Fibroblast of lung (primary cell): Measurements from ENCODE around the gene CRKL. TPM values are rescaled to one million over a fixed set of nuclear protein-coding genes. Genes with fewer than 3 reads are reported as not detected.
"Not testable (repeated sequence)": the region's sequence is repeated elsewhere in the genome, so short reads cannot be mapped to it uniquely, and the experiment has no call there.

ENCODE experiments used
- DNase-seq, 2 donors: peaks; one replicate each; pipeline versions ENCODE4 v3.0.0 to v3.0.0-alpha.2; 2010; ENCODE audit warnings: low read depth in 2 of 2
- H2AFZ ChIP-seq: 2 replicates; pipeline ENCODE4 v1.5.1; 2012; ENCODE audit warnings: low read length, control low read depth, inconsistent platforms
- H3K27ac ChIP-seq: 2 replicates; pipeline ENCODE4 v1.5.1; 2011; ENCODE audit warnings: low read length, control low read depth; ENCODE audit not compliant: insufficient read depth
- H3K27me3 ChIP-seq: 2 replicates; pipeline ENCODE4 v1.5.1; 2011; ENCODE audit warnings: mild to moderate bottlenecking, low read length; ENCODE audit not compliant: control insufficient read depth, insufficient read depth
- H3K36me3 ChIP-seq: 2 replicates; pipeline ENCODE4 v1.5.1; 2011; ENCODE audit warnings: low read length; ENCODE audit not compliant: control insufficient read depth, insufficient read depth
- H3K4me1 ChIP-seq: 2 replicates; pipeline ENCODE4 v1.5.1; 2011; ENCODE audit warnings: low read length; ENCODE audit not compliant: control insufficient read depth, insufficient read depth; ENCODE audit errors: extremely low read depth
- H3K4me2 ChIP-seq: 2 replicates; pipeline ENCODE4 v1.5.1; 2011; ENCODE audit warnings: low read length, control low read depth; ENCODE audit not compliant: insufficient read depth; ENCODE audit errors: extremely low read depth
- H3K4me3 ChIP-seq, 4 experiments: fragments of 200-600 bp in 1 of 4; sonication (generic) in 1 of 4; replicated peaks in 1 of 4; 2 replicates each; pipeline ENCODE4 v1.5.1; 2011 to 2016; ENCODE audit warnings: low read length in 4 of 4, low read depth in 3 of 4, mild to moderate bottlenecking in 3 of 4, control low read depth in 2 of 4, inconsistent platforms in 1 of 4, mixed read lengths in 1 of 4; ENCODE audit not compliant: insufficient read depth in 1 of 4; ENCODE audit errors: control extremely low read depth in 1 of 4
- H3K79me2 ChIP-seq: 2 replicates; pipeline ENCODE4 v1.5.1; 2012; ENCODE audit warnings: mild to moderate bottlenecking, low read length, inconsistent platforms; ENCODE audit not compliant: control insufficient read depth, insufficient read depth
- H3K9ac ChIP-seq: 2 replicates; pipeline ENCODE4 v1.5.1; 2011; ENCODE audit warnings: mild to moderate bottlenecking, low read length, control low read depth; ENCODE audit not compliant: insufficient read depth
- H3K9me3 ChIP-seq: 2 replicates; pipeline ENCODE4 v1.5.1; 2012; ENCODE audit warnings: low read depth, low read length; ENCODE audit not compliant: control insufficient read depth, insufficient read depth
- H4K20me1 ChIP-seq: 2 replicates; pipeline ENCODE4 v1.5.1; 2011; ENCODE audit warnings: low read length; ENCODE audit not compliant: control insufficient read depth, insufficient read depth; ENCODE audit errors: extremely low read depth
- CTCF ChIP-seq, 2 donors: IDR thresholded peaks in 1 of 2; conservative IDR thresholded peaks in 1 of 2; 1 replicate in 1 of 2; 2 replicates in 1 of 2; pipeline ENCODE4 v1.5.1; 2011 to 2012; ENCODE audit warnings: low read length in 2 of 2, control low read depth in 1 of 2, inconsistent platforms in 1 of 2, low read depth in 1 of 2, mild to moderate bottlenecking in 1 of 2
- EZH2 ChIP-seq: IDR thresholded peaks from 2 replicates; pipeline ENCODE4 v1.5.1; 2012; ENCODE audit warnings: low read length, control low read depth, mild to moderate bottlenecking; ENCODE audit errors: missing control alignments
- polyA plus RNA-seq, 2 donors: library from polyadenylated mRNA; depleted of rRNA in 1 of 2; stranded (reverse) in 1 of 2; unstranded in 1 of 2; fragments of >200 nt; gene quantifications; 2 replicates each; pipeline ENCODE4 v1.2.1, GENCODE V29; 2011 to 2012; ENCODE audit warnings: missing spikeins in 1 of 2
- total RNA-seq: library from RNA; depleted of rRNA; stranded (reverse); fragments of >200 nt; gene quantifications from 2 replicates; pipeline ENCODE4 v1.2.1, GENCODE V29; 2014

CRKL gene
- total and polyA plus RNA-seq, 2 donors (not counting 1 experiment from before 2014, with no cell fraction given) = 23.8 to 45.1 TPM

- Histone ChIP-seq H3K27me3 (no peaks in the 10 kb centered on the region), H2AFZ (no peak overlapping the region), H3K9ac (no peak overlapping the region), H3K9me3 (no peaks in the 10 kb centered on the region), H3K27ac (no peak overlapping the region), H3K79me2 (no peaks in the 10 kb centered on the region), H3K36me3 (peaks cover 3% of the 10 kb centered on the region), H3K4me2 (no peak overlapping the region), H3K4me3 (no peak overlapping the region), H4K20me1 (no peaks in the 10 kb centered on the region), H3K4me1 (no peaks in the 10 kb centered on the region)
- DNase-seq = no peak
- TF ChIP-seq EZH2 (no peak), CTCF (conservative IDR thresholded peaks at IDR 0.05 in 1 of 2, IDR thresholded peaks at IDR 0.05 in 1 of 2; ENCODE audit: low read depth in 1 of 2, low read length in 2 of 2) (no peak)
Observed at GRCh38 chr22:20889904-20890540, 27.2 kb upstream of the CRKL start.

GRCh38 chr22:20890975-20891374 lies 26.2 kb upstream of the CRKL start:
- no peak for DNase-seq
- no peaks in the 10 kb centered on the region for H4K20me1 ChIP-seq
- H3K79me2 ChIP-seq = no peaks in the 10 kb centered on the region
- peaks cover 3% of the 10 kb centered on the region for H3K36me3 ChIP-seq
- no peaks in the 10 kb centered on the region for H3K9me3 ChIP-seq
- no peak overlapping the region for H2AFZ ChIP-seq
- no peak overlapping the region for H3K4me2 ChIP-seq
- TF ChIP-seq CTCF (conservative IDR thresholded peaks at IDR 0.05 in 1 of 2, IDR thresholded peaks at IDR 0.05 in 1 of 2; ENCODE audit: low read depth in 1 of 2, low read length in 2 of 2) = no peak
- TF ChIP-seq EZH2 = no peak
- H3K4me3 ChIP-seq = no peak overlapping the region
- H3K9ac ChIP-seq = no peak overlapping the region
- H3K27me3 ChIP-seq = no peaks in the 10 kb centered on the region
- H3K27ac ChIP-seq = no peak overlapping the region
- no peaks in the 10 kb centered on the region for H3K4me1 ChIP-seq

- not testable (repeated sequence) for H2AFZ ChIP-seq, H3K4me1 ChIP-seq, H3K9me3 ChIP-seq, H3K9ac ChIP-seq, H3K79me2 ChIP-seq, H3K27me3 ChIP-seq, H3K36me3 ChIP-seq, H4K20me1 ChIP-seq, H3K4me2 ChIP-seq, H3K27ac ChIP-seq, H3K4me3 ChIP-seq, DNase-seq
Observed at GRCh38 chr22:20897737-20898136, 19.5 kb upstream of the CRKL start.
